GM18861 (cell line): Measurements from ENCODE around the gene SAFB.
"Not testable (repeated sequence)": the region's sequence is repeated elsewhere in the genome, so short reads cannot be mapped to it uniquely, and the experiment has no call there.

ENCODE experiments used
- ATAC-seq: cut with Tn5 transposase; IDR thresholded peaks from one replicate; pipeline ENCODE4 v1.9.1; 2021; ENCODE audit not compliant: unreplicated experiment

Gene SAFB

DNA sequence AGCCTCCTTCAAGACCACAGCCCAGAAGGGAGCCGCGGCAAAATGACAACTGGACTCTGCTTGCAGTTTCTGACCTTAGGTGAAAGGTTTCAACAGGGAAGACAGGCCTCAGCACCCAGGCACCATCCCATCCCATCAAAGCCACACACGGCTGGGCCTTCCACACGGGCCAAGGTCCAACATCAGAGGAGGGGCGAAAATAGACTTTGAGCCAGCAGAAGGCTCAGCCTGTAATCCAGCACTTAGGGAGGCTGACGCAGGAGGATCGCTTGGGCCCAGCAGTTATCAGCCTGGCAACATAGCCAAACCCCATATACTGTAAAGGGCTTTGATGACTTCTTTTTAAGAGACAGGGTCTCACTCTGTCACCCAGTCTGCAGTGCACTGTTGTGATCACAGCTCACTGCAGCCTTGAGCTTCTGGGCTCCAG lies 28.3 kb upstream of the SAFB start:
- ATAC-seq, result no peak

DNA sequence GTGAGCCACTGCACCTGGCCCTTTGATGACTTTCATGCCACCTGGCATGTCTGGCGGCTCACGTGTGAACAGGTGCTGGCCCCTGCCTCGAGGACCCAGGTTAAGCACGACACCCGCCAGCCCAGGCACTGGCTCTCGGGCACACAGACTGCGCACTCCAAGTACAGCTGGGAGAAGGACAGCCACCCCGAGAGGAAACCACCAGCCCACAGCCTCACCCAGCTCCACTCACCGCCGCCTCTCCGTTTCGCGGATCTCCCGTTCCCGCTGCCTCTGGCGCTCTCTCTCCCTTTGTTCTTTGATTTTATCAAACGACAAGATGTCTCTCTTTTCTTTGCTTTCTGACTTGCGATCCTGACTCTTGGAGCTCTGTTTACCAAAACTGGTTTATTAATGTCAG lies 27.8 kb upstream of the SAFB start:
- ATAC-seq, result no peak

DNA sequence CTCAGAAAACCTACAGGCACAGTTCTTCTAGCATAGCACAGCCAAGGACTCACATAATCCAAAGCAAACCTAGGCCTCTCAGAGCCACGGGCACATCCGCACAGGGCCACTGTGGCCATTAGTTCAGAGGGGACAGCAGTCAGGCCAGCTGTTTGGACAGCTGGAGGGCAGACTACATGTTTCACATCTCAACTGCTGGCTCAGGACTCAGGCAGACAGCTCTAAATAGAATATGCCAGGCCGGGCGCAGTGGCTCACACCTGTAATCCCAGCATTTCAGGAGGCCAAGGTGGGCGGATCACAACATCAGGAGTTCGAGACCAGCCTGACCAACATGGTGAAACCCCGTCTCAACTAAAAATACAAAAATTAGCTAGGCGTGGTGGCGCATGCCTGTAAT lies 27.1 kb upstream of the SAFB start:
- no peak for ATAC-seq

DNA sequence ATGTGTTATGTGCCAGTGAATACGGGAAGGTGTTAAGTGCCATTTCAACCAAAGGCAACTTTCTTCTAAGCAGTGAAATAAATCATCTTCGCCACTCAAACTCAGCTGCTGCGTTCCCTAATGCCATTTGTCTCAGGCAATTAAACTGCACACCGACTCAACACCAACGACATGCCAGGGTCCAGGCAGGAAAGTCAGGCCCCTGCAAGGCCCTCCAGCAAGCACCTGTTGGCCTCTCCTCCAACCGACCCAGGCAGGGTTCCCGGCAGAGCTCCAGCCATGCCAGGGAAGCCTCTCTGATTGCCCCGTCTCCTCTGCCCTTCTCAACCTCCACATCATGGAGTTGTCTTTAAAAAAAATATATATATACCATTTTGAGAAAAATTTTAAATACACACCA lies 22.1 kb upstream of the SAFB start:
- ATAC-seq, result no peak

DNA sequence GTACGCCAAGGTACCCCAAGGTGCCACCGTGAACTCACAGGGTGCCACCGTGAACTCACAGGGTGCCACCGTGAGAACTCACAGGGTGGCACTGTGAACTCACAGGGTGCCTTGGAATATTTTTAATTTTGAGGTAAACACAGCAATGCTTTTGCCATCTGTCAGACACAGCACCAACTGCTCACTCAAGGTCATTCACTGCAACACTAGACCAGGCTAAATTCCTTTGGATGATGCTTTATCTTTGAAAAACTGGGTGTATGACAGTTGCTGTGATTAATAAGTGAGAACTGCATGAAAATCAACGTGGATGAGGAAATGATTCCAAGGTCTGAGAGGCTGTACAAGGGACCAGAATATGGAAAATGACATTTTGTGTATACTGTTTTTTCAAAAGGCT lies 19.3 kb upstream of the SAFB start:
- ATAC-seq, result no peak

DNA sequence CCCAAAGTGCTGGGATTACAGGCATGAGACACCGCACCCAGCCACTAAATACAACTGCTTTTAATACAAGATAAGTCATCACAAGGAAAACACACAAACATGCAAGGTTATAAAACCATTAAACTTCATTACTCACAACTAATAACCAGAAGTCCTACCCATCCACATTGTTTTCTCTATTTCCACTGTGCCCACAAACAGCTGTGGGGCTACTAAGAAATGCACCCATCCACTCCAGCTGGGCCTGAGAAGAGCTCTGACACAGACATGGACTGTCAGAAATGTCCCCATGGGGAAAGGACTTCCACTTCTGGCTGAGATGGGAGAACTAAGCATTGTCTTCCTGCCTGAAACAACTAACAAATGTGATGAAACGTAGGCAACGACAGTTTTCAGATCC lies 17.5 kb upstream of the SAFB start:
- ATAC-seq, result no peak

DNA sequence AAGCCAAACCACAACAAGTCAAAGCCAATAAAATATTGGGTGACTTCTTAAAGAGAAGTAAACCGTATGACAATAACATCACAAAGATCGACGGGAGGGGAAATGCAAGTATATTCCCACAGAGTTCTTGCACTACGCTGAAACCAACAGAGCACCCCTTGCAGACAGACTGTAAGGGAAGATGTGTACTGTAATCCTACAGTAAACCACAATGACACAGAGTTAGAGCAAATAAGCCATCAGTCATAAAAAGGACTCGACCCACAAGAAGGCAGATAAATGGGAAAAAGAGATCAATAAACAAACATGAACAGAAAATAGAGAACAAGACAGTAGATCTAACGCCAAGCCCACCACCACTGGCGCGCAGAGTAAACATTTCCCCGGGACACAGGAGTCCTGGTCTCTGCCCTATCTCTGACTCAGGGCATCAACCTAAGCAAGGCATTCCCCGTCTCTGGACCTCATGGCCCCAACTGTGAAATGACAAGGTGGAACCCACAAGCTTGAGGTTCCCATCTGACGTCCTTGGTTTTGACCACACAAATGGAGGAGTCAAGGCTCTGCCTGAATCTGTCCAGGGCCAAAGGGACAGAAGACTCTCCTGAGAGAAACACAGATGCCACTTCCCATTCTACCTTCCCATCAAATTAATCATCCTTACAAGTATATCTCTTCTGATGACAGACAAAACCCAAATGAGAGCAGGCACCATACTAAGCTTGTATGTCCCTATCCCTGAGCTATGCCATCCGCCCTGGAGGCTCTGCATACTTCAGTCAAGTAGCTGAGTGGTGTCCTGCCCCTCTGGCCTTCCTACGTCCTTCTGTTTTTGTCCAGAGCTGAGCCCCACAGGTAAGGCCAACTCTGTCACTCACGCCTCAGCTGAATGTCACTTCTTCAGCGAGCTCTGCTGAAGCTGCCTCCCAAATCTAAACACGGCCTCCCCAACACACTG lies 15.3 kb upstream of the SAFB start:
- ATAC-seq, result no peak

DNA sequence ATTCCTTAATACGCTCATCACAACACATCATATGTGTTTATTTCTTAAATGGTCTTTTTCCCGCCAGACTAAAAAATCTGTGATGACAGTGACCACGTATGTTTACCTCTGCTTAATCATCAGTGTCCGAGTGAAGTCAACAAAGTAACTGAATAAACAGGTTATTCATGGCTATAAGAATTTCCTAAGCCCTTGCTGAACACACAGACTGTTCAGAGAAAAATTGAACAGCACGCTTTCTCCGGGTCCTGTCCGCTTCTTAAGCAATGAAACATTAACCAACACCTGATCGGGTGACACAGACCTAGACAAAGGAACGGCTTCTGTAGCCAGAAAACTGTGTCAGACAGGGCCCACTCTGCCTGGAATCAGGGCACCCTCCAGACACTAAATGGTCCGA lies 14.6 kb upstream of the SAFB start:
- no peak for ATAC-seq

DNA sequence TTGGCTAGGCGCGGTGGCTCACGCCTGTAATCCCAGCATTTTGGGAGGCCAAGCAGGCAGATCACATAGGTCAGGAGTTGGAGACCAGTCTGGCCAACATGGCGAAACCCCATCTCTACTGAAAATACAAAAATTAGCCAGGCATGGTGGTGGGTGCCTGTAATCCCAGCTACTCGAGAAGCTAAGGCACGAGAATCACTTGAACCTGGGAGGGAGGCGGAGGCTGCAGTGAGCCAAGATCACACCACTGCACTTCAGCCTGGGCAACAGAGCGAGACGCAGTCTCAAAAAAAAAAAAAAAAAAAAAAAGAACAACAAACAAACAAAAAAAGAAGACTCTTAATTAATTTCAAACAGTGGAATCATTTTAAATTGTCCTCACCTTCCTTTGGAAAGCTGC lies 14.1 kb upstream of the SAFB start:
- ATAC-seq, result not testable (repeated sequence)

DNA sequence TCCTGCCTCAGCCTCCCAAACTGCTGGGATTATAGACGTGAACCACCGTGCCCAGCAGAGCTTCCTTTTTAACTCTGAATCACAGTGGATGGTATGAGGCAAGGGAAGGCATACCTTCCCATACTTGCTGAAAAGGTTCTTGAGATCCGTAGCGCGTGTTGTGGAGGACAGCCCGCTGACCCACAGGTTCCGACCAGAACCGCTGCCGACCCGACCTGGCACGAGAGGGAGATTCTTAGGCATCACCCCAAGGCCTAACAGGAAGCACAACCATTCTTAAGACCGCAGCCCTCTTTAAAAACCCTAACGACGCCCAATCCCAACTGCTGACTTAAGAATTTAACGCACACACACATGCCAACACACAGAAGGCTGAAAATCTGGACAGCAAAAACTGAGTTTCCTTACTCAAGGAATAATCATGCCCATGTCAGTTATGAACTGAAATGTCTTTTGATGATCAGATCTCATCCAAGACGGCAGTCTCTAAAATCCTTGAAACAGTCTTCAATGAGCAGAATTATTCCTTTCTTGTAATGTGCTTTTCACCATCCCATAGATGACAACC lies 12.9 kb upstream of the SAFB start:
- ATAC-seq, result no peak

DNA sequence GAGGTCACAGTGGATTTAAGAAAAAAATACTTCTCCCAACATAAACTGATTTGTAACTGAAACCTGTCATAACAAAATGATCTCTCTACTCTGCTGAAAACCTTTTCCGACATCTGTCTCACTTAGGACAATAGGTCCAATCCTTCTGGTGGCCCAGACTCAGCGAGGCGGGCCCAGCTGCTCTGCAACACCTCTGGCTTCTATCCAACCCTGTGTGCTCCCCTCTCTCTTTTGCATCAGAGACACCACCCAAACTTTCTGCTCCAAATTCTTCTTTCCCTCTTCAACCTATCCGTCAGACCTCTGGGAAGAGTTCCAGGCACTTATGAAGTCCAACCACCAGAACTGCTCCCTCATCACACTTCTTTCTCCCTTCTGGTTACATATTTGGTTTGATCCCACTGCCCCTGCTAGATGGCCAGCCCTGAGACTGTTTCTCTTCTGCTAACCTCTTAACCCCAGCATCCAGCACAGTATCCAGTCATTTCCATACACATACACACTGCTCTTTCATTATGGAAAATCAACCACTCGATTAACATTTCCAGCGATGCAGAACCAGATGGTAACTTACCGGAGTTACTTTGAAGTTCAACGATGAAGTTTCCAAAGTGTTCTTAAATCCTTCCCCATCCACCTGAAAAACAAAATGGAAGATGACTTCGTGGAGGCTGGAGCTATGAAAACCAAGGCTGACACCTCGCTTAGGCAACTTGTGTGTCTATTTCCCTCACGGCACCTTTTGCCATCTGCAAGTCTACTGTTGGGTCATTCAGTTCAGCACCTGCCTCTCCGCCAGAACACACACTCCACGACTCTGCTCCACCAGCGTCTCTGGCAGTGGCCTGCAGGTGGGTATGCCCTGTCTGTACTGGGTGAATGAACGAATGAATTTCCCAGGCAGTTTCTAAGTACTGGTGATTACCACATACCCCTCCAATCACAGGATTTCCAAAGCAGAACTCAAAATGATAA lies 9.7 kb upstream of the SAFB start:
- ATAC-seq, result no peak

DNA sequence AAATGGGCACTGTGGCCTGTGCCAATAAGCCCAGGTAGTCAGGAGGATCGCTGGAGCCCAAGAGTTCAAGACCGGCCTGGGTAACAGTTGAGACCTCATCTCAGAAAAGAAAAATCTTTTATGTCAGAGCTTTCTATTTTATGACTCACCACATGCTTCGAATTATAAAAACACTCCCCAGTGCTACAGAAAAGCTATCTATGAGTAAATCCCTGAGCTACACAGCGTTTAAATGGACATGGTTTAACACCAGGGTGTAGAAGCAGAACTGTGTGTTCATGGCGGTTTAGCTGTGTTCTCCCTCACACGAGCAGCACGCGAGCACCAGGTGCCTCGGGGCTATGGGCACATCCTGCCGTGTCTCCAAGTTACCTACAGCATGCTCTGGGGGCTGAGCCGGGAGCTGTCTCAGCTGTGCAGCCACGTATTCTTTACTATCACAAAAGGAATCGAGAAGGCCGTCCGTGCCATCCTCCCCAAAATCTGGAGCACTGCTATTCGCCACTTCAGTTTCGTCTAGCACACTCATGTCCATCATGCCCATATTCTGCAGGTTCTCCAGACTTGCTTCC lies 7.0 kb upstream of the SAFB start:
- ATAC-seq, result no peak

DNA sequence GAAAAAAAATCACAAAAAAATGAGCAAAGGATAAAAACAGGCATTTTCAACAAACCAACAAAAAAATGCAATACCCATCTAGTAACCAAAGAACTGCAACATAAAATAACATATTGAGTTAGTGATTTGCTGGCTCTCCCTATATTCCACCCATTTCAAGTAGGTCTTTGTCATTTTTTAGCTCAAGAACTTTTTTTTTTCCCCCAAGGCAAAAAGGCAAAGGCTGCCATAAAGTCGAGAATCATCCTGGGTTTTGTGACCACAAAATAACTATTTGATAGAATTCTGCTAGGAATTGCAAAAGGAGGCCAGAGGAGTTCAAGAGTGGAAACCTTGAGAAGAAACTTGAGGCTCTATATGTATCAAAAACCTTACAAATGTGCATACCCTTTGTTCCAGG lies 5.8 kb upstream of the SAFB start:
- no peak for ATAC-seq

DNA sequence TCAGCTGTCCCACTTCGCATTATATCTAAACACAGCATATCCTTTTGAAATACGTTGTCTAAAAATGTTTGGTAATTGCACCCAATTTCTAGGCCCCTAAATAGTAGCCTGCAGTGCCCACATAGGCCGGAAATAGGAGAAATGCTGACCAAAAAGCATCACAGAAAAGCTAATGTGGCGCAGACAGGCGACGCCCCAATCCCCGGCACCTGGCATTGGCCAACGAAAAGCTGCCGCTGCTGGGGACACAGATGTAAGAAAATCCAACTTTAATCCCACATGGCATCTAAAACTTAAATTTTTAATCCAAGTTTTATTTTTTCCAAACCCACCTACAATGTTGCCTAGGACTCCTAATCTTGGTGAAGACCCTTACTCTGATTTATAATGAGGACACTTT lies 4.3 kb upstream of the SAFB start:
- ATAC-seq, result no peak

DNA sequence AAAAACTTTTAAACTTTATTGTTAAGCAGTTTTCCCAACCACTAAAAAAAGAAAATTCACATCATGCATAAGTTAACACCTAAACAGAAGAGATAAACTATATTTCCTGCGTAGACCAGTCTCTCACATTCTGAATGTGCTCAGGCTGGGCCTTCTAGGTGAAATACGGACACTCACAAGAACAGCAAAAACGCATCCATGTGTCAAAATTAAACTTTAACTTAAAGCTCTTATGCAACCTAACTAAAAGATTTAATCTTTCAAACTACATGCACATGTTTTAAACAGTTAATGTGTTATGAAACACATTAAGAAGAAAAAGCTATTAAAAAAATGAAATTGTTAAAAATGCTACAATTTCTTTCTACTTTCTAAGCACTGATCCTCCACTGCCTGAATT lies 2.9 kb upstream of the SAFB start:
- ATAC-seq, result no peak

DNA sequence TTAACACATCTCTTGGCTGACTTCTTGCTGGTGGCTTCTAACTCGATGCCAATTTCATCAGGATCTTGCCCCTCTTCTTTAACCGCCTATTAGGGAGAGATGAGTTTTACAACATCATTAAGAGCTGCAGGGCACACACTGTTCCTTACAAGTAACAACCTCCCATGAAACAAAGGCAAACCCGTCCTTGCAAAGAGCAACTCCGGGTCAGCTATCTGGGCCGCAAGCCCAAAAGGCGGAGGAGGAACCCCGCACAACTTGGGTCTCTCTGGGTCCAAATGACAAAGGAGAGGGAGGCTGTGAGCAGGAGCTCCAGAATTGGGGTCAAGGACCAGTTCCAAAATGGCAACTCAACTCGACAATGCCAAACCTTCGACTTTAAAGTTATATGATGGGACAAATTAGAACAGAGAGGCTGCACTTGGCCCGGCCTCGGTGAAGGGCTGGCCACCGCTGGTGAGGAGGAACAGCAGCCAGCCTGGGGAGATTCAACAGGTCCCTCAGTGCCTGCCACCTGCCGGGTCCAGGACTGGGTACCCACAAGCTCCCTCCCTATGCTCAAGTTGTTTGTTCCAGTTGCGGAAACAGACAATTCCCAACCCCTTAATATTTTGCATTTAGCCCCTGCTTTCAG lies 1.5 kb upstream of the SAFB start:
- ATAC-seq, result no peak

DNA sequence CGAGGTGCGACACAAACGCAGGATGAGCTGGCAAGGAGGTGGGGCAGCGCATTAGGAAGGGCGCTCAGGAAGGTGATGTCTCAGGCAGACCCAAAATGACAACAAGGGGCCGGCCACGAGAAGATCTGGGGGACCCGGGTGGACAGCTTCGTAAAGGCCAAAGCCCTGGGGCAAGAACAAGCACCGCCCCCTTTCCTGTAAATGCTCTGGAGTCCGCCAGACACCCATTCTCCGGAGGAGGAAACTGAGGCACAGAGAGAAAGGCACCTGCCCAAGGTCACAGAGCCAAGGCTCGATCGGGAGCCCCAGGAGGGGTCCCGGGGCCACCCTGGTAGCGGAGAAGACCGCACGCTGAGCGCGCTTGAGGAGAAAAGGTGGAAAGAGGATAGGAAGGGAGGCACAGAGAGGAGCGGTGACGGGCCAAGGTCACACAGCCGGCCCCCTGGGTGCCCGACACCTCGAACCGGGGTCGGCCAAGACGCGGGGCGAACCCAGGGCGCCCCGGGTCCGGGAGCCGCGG lies 878 bp upstream of the SAFB start:
- ATAC-seq, result peak; percentile 3

DNA sequence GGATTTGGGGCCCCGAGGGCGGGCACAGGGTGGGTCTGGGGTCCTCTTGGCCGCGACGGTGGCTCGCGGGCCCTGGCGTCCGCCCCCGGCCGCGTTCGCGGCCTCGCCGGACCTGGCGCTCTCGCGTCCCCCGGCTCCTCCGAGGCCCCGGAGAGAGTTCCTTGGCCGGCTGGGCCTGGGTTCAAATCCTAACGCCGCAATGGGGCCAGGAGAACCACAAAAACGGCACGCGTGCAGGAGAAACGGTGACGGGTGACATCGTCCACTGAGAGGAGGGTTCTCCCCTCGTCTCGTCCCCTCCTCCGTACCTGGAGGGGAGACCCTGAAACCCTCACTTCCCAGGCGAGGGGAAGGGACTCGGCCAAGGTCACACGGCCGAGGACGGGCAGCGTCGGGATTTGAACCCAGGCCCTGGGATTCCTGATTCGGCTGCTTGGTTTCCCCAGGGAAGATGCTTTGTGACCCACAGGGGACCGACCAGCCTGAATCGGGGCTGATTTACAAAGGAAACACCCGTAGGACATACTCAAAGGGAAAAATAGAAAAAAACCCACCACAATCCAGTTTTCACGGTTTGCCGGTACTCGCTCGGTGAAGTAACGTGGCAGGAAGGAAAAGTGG lies 624 bp downstream of the SAFB start:
- no peak for ATAC-seq

DNA sequence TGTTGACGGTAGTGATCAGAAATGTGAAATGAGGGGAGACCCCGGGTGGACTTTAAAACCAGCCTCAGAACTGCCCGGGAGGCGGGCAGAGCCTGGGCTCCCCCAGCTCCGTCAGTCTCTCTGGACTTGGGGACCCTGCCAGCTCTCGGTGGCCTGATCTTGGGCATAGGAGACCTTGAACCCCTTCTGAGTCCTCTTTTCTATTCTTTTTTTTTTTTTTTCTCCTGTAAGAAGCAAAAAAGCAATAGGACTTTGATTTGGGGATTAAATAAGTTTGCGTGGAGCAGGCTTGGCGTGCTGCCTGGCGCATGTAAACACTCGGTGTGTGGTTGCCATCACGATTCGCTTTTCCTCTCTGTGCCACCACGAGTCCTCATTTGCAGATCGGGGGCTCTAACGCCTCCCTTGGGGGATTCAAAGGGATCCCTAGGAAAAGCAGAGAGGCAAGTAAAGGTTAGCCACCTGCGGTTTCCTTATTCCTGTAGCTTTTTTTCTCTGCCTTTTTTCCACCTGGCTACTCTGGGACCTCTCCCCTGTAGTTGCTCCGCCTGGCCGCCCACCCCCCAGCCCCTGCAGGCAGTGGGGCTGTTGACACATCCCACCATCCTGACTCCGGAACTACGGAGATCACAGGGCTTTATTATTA lies 1.3 kb downstream of the SAFB start:
- ATAC-seq, result no peak
